SKM-1 treated with dmso at 0.1 percent for 144 hours (cell line): ENCODE results near the gene DLG2.

Experiments
- DNase-seq: peaks from one replicate; lab custom pipeline; 2025; ENCODE audit not compliant: unreplicated experiment; lab: John Stamatoyannopoulos, UW

The DLG2 gene

GRCh38 chr11:83568516-83568915, 2058.6 kb downstream of the DLG2 start:
- DNase-seq: no peak

- DNase-seq: no peak
Measured at GRCh38 chr11:83566950-83567349, 2060.2 kb downstream of the DLG2 start.

GRCh38 chr11:83564870-83565269, 2062.3 kb downstream of the DLG2 start:
- no peak for DNase-seq

GRCh38 chr11:83558281-83558680, 2068.9 kb downstream of the DLG2 start:
- no peak for DNase-seq

- DNase-seq: peak; percentile 1
Measured at GRCh38 chr11:83557653-83558052, 2069.5 kb downstream of the DLG2 start.

GRCh38 chr11:83554876-83555275, 2072.3 kb downstream of the DLG2 start:
- DNase-seq: no peak

- DNase-seq: no peak
Measured at GRCh38 chr11:83549984-83550667, 2077.0 kb downstream of the DLG2 start.

- DNase-seq: no peak
Measured at GRCh38 chr11:83546368-83546767, 2080.8 kb downstream of the DLG2 start.

- DNase-seq: no peak
Measured at GRCh38 chr11:83545494-83546260, 2081.5 kb downstream of the DLG2 start.

GRCh38 chr11:83544846-83545245, 2082.3 kb downstream of the DLG2 start:
- DNase-seq: no peak

- DNase-seq: no peak
Measured at GRCh38 chr11:83543706-83544439, 2083.3 kb downstream of the DLG2 start.

- DNase-seq: no peak
Measured at GRCh38 chr11:83542861-83543260, 2084.3 kb downstream of the DLG2 start.

- no peak for DNase-seq
Measured at GRCh38 chr11:83540728-83541127, 2086.4 kb downstream of the DLG2 start.

- DNase-seq: no peak
Measured at GRCh38 chr11:83540112-83540675, 2086.9 kb downstream of the DLG2 start.

GRCh38 chr11:83538286-83538685, 2088.9 kb downstream of the DLG2 start:
- DNase-seq: no peak

GRCh38 chr11:83537131-83537610, 2090.0 kb downstream of the DLG2 start:
- no peak for DNase-seq

GRCh38 chr11:83533166-83533565, 2094.0 kb downstream of the DLG2 start:
- no peak for DNase-seq

GRCh38 chr11:83528877-83529276, 2098.3 kb downstream of the DLG2 start:
- no peak for DNase-seq

- DNase-seq: no peak
Measured at GRCh38 chr11:83528225-83528624, 2098.9 kb downstream of the DLG2 start.

GRCh38 chr11:83523676-83524075, 2103.5 kb downstream of the DLG2 start:
- DNase-seq: no peak

- no peak for DNase-seq
Measured at GRCh38 chr11:83522911-83523310, 2104.2 kb downstream of the DLG2 start.
